Stimulated activated CD8-positive, alpha-beta memory T cell treated with anti-CD3 and anti-CD28 coated beads, Interleukin-15, amount 100 ng/mL, for 24 hours (primary cell): ENCODE results near the gene ICAM4.
"Not testable (repeated sequence)": the region's sequence is repeated elsewhere in the genome, so short reads cannot be mapped to it uniquely, and the experiment has no call there.

Source experiments
- DNase-seq: peaks from one replicate; pipeline ENCODE4 v3.0.0-alpha.2; 2020; ENCODE audit warnings: low read depth

The ICAM4 gene

GRCh38 chr19:10320602-10321416 is 34.1 kb downstream of the ICAM4 start:
- no peak for DNase-seq

- DNase-seq, result no peak
These were observed 34.7 kb downstream of the ICAM4 start for GRCh38 chr19:10321417-10321797.

GRCh38 chr19:10321874-10322835 is 35.4 kb downstream of the ICAM4 start:
- no peak for DNase-seq

GRCh38 chr19:10325732-10326131 is 39.0 kb downstream of the ICAM4 start:
- no peak for DNase-seq

- DNase-seq, result no peak
These were observed 41.0 kb downstream of the ICAM4 start for GRCh38 chr19:10327793-10328192.

GRCh38 chr19:10328558-10329429 is 42.0 kb downstream of the ICAM4 start:
- no peak for DNase-seq

GRCh38 chr19:10329555-10329954 is 42.8 kb downstream of the ICAM4 start:
- no peak for DNase-seq

GRCh38 chr19:10332158-10332964 is 45.6 kb downstream of the ICAM4 start:
- DNase-seq, result no peak

GRCh38 chr19:10332965-10333757 is 46.4 kb downstream of the ICAM4 start, which contains the start of gene RAVER1:
RAVER1 (minus strand) TSS chr19:10333529; CDS start chr19:10333507, 22 bp downstream.
- DNase-seq, result peak; percentile 95

- no peak for DNase-seq
These were observed 47.2 kb downstream of the ICAM4 start for GRCh38 chr19:10333758-10334587.

GRCh38 chr19:10334588-10335351 is 48.0 kb downstream of the ICAM4 start:
- no peak for DNase-seq

- no peak for DNase-seq
These were observed 48.7 kb downstream of the ICAM4 start for GRCh38 chr19:10335352-10335985.

- not testable (repeated sequence) for DNase-seq
These were observed 50.0 kb downstream of the ICAM4 start for GRCh38 chr19:10336725-10337124.
